Trophoblast cell (in vitro differentiated cells and primary cell): ENCODE data around the gene TBC1D9B.

Source experiments
- DNase-seq, 2 donors: peaks; one replicate each; pipeline ENCODE4 v3.0.0-alpha.2; 2016
- H2AFZ ChIP-seq: 2 replicates; pipeline ENCODE4 v1.6.1; 2013; ENCODE audit warnings: low read length, moderate library complexity, mild to moderate bottlenecking; ENCODE audit not compliant: insufficient read depth, poor library complexity
- H2AK5ac ChIP-seq: 2 replicates; pipeline ENCODE4 v1.6.1; 2013; ENCODE audit warnings: mild to moderate bottlenecking, low read length
- H2BK120ac ChIP-seq: 2 replicates; pipeline ENCODE4 v1.6.1; 2013; ENCODE audit warnings: low read length, mild to moderate bottlenecking, moderate library complexity; ENCODE audit not compliant: insufficient read depth, poor library complexity
- H2BK12ac ChIP-seq: 2 replicates; pipeline ENCODE4 v1.6.1; 2013; ENCODE audit warnings: mild to moderate bottlenecking, low read length, moderate library complexity
- H2BK5ac ChIP-seq: 2 replicates; pipeline ENCODE4 v1.6.1; 2013; ENCODE audit warnings: low read length, low read depth, moderate library complexity, mild to moderate bottlenecking; ENCODE audit not compliant: poor library complexity
- H3K14ac ChIP-seq: 2 replicates; pipeline ENCODE4 v1.6.1; 2013; ENCODE audit warnings: mild to moderate bottlenecking, low read length
- H3K18ac ChIP-seq: 2 replicates; pipeline ENCODE4 v1.6.1; 2013; ENCODE audit warnings: mild to moderate bottlenecking, low read length
- H3K23ac ChIP-seq: 2 replicates; pipeline ENCODE4 v1.6.1; 2013; ENCODE audit warnings: low read length
- H3K27ac ChIP-seq: 2 replicates; pipeline ENCODE4 v1.5.1; 2013; ENCODE audit warnings: low read depth, mild to moderate bottlenecking, inconsistent platforms, low read length, moderate library complexity
- H3K27me3 ChIP-seq: 2 replicates; pipeline ENCODE4 v1.6.1; 2013; ENCODE audit warnings: inconsistent platforms, mild to moderate bottlenecking, low read length, moderate library complexity; ENCODE audit not compliant: insufficient read depth
- H3K36me3 ChIP-seq, 2 experiments: 1 replicate in 1 of 2; 2 replicates in 1 of 2; pipeline ENCODE4 v1.6.1; 2013; ENCODE audit warnings: low read length in 2 of 2, mild to moderate bottlenecking in 2 of 2, moderate library complexity in 1 of 2; ENCODE audit not compliant: insufficient read depth in 2 of 2, control insufficient read depth in 1 of 2
- H3K4ac ChIP-seq: 2 replicates; pipeline ENCODE4 v1.6.1; 2013; ENCODE audit warnings: low read depth, mild to moderate bottlenecking, low read length, moderate library complexity
- H3K4me1 ChIP-seq, 2 experiments: 1 replicate in 1 of 2; 2 replicates in 1 of 2; pipeline ENCODE4 v1.6.1; 2013; ENCODE audit warnings: low read length in 2 of 2, mild to moderate bottlenecking in 2 of 2, moderate library complexity in 1 of 2; ENCODE audit not compliant: insufficient read depth in 2 of 2, control insufficient read depth in 1 of 2
- H3K4me2 ChIP-seq: 2 replicates; pipeline ENCODE4 v1.6.1; 2013; ENCODE audit warnings: inconsistent platforms, mild to moderate bottlenecking, low read length, moderate library complexity
- H3K4me3 ChIP-seq: 2 replicates; pipeline ENCODE4 v1.5.1; 2013; ENCODE audit warnings: mild to moderate bottlenecking, low read depth, low read length, inconsistent platforms
- H3K79me1 ChIP-seq: one replicate; pipeline ENCODE4 v1.6.1; 2013; ENCODE audit warnings: low read length
- H3K79me2 ChIP-seq: 2 replicates; pipeline ENCODE4 v1.6.1; 2013; ENCODE audit warnings: low read length, mild to moderate bottlenecking; ENCODE audit not compliant: control insufficient read depth, insufficient read depth, poor library complexity
- H3K9ac ChIP-seq: 2 replicates; pipeline ENCODE4 v1.6.1; 2013; ENCODE audit warnings: mild to moderate bottlenecking, low read length
- H3K9me3 ChIP-seq: 2 replicates; pipeline ENCODE4 v1.6.1; 2013; ENCODE audit warnings: low read depth, mild to moderate bottlenecking, control low read depth, inconsistent platforms, low read length; ENCODE audit not compliant: insufficient read depth
- H4K12ac ChIP-seq: 2 replicates; pipeline ENCODE4 v1.6.1; 2013; ENCODE audit warnings: low read depth, mild to moderate bottlenecking, low read length, moderate library complexity
- H4K8ac ChIP-seq: 2 replicates; pipeline ENCODE4 v1.6.1; 2013; ENCODE audit warnings: low read depth, mild to moderate bottlenecking, low read length, moderate library complexity
- H4K91ac ChIP-seq: one replicate; pipeline ENCODE4 v1.6.1; 2013; ENCODE audit warnings: low read depth, mild to moderate bottlenecking, low read length, moderate library complexity
- WGBS: extraction: QIAGEN DNeasy Blood & Tissue Kit; methylation state at CpG from one replicate; pipeline ENCODE4 v1.1.7; 2013; ENCODE audit warnings: missing lambda C conversion rate; ENCODE audit not compliant: insufficient read length, insufficient coverage; ENCODE audit errors: extremely low coverage; 5-methylcytosine and 5-hydroxymethylcytosine counted together

Gene TBC1D9B

DNA sequence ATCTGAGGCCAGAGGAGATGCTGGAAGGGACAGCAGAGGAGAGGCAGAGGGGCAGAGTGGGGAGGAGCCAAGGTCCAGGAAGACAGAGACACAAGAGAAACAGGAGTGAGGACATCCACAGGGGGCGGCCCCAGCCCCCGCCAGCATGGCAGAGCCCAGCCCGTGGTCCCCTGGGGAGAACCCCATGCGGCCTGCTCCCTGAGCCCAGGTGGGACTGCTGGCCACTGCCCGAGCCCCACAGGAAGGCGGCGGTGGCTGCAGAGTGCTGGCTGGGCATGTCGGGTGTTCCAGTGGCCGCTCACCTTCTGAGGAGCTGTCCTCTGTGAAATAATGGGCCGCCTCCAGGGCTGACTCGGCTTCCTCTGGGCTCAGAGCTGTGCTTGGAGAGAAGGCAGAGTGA, 40.2 kb downstream of the TBC1D9B start:
- no peak overlapping the region for H3K14ac ChIP-seq
- no peaks in the 10 kb centered on the region for H3K4me1 ChIP-seq
- H3K4me2 ChIP-seq, result no peak overlapping the region
- peaks cover 9% of the 10 kb centered on the region for H3K9me3 ChIP-seq
- no peak for DNase-seq
- no peak overlapping the region for H4K8ac ChIP-seq
- H3K23ac ChIP-seq, result no peak overlapping the region
- no peak overlapping the region for H4K12ac ChIP-seq
- no peak overlapping the region for H2BK120ac ChIP-seq
- H3K9ac ChIP-seq, result no peak overlapping the region
- H2BK5ac ChIP-seq, result no peak overlapping the region
- H2BK12ac ChIP-seq, result no peak overlapping the region
- peaks cover 75 to 82% of the 10 kb centered on the region in 2 experiments for H3K36me3 ChIP-seq
- H3K4ac ChIP-seq, result no peak overlapping the region
- H4K91ac ChIP-seq, result no peak overlapping the region
- H3K79me2 ChIP-seq, result no peaks in the 10 kb centered on the region
- H3K27ac ChIP-seq, result no peak overlapping the region
- no peak overlapping the region for H2AFZ ChIP-seq
- H3K4me3 ChIP-seq, result no peak overlapping the region
- no peak overlapping the region for H3K18ac ChIP-seq
- H2AK5ac ChIP-seq, result no peak overlapping the region
- WGBS, result no CpG with 5 or more reads among the region's 11 CpGs
- no peaks in the 10 kb centered on the region for H3K79me1 ChIP-seq
- H3K27me3 ChIP-seq, result no peaks in the 10 kb centered on the region

DNA sequence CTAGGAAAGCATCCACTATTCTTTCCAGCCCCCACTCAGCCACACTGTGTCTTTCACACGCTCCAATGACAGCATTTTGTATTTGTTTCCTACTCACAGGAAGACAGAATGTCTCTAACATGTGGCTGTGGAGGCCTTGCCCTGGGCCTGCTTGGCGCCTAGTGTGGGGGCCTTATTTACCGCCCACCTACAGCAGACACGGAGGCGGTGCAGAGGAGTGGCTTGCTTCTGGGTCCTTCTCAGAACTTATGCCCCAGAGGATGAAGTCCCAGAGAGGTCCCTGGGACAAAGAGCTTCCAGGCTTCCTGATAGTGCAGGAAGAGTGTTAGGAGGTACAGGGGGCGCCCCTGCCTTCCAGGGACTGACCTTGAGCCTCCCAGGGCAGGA, 40.6 kb downstream of the TBC1D9B start:
- Histone ChIP-seq H3K27ac (no peak overlapping the region), H3K79me1 (no peaks in the 10 kb centered on the region), H3K4me2 (no peak overlapping the region), H3K4me1 (no peaks in the 10 kb centered on the region), H3K9me3 (peaks cover 13% of the 10 kb centered on the region), H2BK120ac (no peak overlapping the region), H3K36me3 (peaks cover 75 to 82% of the 10 kb centered on the region in 2 experiments), H2AK5ac (no peak overlapping the region), H2AFZ (no peak overlapping the region), H3K14ac (no peak overlapping the region), H4K8ac (no peak overlapping the region), H2BK12ac (no peak overlapping the region), H3K9ac (no peak overlapping the region), H4K91ac (no peak overlapping the region), H3K4me3 (no peak overlapping the region), H3K27me3 (no peaks in the 10 kb centered on the region), H4K12ac (no peak overlapping the region), H3K23ac (no peak overlapping the region), H2BK5ac (no peak overlapping the region), H3K79me2 (no peaks in the 10 kb centered on the region), H3K18ac (no peak overlapping the region), H3K4ac (no peak overlapping the region)
- no peak for DNase-seq
- WGBS, result no CpG with 5 or more reads among the region's 6 CpGs

DNA sequence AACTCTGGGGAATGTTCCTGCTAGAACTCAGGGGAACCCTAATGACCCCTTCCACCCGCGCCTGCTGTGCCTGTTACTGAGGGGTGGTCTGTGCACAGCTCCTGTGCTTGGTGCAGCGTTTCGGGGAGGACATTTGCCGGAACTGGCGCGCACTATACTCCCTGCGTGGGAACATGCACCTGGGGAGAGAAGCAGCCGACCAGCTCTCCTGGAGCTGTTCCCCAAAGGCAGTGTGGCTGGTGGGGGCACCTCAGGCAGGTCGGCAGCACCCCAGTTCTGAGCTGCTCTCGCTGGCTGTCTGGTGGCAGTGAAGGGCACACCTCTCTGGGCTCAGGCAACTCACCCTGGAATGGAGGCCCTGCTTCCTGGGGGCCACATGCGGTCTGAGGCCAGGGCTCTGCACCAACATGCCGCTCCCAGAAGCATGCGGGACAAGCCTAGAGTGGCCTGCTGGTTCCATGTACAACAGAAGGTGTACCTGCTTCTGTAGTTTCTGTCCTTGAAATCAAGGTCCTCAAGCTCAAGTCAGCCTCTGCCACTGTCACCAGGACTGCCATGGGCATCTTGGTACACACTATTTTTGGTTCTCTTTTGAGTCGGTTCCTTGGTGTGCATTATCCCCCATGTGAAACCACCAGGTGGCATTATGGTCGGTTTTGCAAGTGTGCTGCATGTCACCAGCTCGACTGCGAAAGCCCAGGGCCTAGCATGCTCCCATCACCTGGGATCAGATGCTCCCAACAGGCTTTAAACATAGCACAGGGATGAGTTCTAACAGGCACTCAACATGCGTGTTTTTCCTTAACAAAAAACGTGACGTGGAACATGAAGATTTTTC, 41.2 kb downstream of the TBC1D9B start:
- H3K23ac ChIP-seq, result no peak overlapping the region
- no CpG with 5 or more reads among the region's 21 CpGs for WGBS
- no peaks in the 10 kb centered on the region for H3K79me1 ChIP-seq
- no peak overlapping the region for H3K4me2 ChIP-seq
- no peak overlapping the region for H4K8ac ChIP-seq
- no peak overlapping the region for H3K9ac ChIP-seq
- no peak overlapping the region for H2BK120ac ChIP-seq
- H3K4me1 ChIP-seq, result no peaks in the 10 kb centered on the region
- no peak overlapping the region for H3K4ac ChIP-seq
- H2BK12ac ChIP-seq, result no peak overlapping the region
- H3K14ac ChIP-seq, result no peak overlapping the region
- H3K27me3 ChIP-seq, result no peaks in the 10 kb centered on the region
- no peak for DNase-seq
- no peak overlapping the region for H4K12ac ChIP-seq
- H3K9me3 ChIP-seq, result peaks cover 13% of the 10 kb centered on the region
- no peak overlapping the region for H2AFZ ChIP-seq
- no peaks in the 10 kb centered on the region for H3K79me2 ChIP-seq
- no peak overlapping the region for H2AK5ac ChIP-seq
- H3K27ac ChIP-seq, result no peak overlapping the region
- no peak overlapping the region for H4K91ac ChIP-seq
- no peak overlapping the region for H3K4me3 ChIP-seq
- no peak overlapping the region for H2BK5ac ChIP-seq
- H3K18ac ChIP-seq, result no peak overlapping the region
- H3K36me3 ChIP-seq, result peaks cover 72 to 79% of the 10 kb centered on the region in 2 experiments

DNA sequence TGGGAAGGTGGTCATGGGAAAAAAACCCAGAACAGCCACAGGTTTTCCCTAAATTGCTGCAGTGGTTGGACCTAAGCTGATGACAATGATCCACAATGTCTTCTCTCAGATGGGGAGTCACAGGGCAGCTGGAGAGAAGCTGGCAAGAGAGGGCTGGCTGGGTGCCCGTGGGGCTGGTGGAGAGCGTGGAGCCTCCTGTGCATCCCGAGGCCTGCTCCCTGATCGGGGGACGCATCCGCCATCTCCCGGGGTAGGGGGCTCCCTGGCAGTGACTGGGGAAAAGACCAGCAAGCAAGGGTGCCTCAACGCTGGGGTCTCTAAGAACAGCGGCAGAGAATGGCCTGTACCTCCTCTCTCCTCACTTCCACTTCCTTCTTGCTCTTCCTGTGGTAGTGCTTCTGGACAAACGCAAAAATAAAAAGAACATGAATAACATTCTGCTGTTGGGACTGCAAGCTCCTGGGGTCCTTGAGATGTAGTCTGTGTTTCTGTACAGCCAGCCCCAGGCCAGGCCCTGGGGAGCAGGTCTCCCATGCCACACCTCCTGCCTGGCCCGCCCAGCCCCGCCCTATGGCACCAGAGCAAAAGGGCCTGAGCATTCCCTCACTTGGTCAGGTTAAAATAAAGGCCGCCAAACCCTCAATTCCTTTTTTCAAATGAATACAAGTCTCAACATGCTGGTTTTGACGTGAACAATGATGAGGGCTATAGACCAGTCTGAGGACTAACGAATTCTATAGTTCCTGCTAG, 42.0 kb downstream of the TBC1D9B start:
- DNase-seq, result no peak
- Histone ChIP-seq H2AFZ (no peak overlapping the region), H3K27ac (no peak overlapping the region), H3K4me1 (no peaks in the 10 kb centered on the region), H3K36me3 (peaks cover 68 to 74% of the 10 kb centered on the region in 2 experiments), H4K91ac (no peak overlapping the region), H3K9ac (no peak overlapping the region), H2BK120ac (no peak overlapping the region), H3K23ac (no peak overlapping the region), H2BK5ac (no peak overlapping the region), H3K79me2 (no peaks in the 10 kb centered on the region), H3K9me3 (peaks cover 13% of the 10 kb centered on the region), H3K4me3 (no peak overlapping the region), H3K79me1 (no peaks in the 10 kb centered on the region), H2AK5ac (no peak overlapping the region), H3K14ac (no peak overlapping the region), H3K18ac (no peak overlapping the region), H3K27me3 (no peaks in the 10 kb centered on the region), H4K8ac (no peak overlapping the region), H4K12ac (no peak overlapping the region), H3K4me2 (no peak overlapping the region), H2BK12ac (no peak overlapping the region), H3K4ac (no peak overlapping the region)
- no CpG with 5 or more reads among the region's 15 CpGs for WGBS
